HG03520 (cell line): ENCODE data around the gene HOXD10.

Experiments used
- ATAC-seq: cut with Tn5 transposase; IDR thresholded peaks from one replicate; pipeline ENCODE4 v1.9.1; 2021; ENCODE audit warnings: mild to moderate bottlenecking, moderate library complexity; ENCODE audit not compliant: unreplicated experiment

Gene HOXD10

GRCh38 chr2:176121190-176122051, 4.8 kb downstream of the HOXD10 start:
- ATAC-seq = no peak

- no peak for ATAC-seq
Observed at GRCh38 chr2:176122052-176122682, 5.6 kb downstream of the HOXD10 start.

DNA sequence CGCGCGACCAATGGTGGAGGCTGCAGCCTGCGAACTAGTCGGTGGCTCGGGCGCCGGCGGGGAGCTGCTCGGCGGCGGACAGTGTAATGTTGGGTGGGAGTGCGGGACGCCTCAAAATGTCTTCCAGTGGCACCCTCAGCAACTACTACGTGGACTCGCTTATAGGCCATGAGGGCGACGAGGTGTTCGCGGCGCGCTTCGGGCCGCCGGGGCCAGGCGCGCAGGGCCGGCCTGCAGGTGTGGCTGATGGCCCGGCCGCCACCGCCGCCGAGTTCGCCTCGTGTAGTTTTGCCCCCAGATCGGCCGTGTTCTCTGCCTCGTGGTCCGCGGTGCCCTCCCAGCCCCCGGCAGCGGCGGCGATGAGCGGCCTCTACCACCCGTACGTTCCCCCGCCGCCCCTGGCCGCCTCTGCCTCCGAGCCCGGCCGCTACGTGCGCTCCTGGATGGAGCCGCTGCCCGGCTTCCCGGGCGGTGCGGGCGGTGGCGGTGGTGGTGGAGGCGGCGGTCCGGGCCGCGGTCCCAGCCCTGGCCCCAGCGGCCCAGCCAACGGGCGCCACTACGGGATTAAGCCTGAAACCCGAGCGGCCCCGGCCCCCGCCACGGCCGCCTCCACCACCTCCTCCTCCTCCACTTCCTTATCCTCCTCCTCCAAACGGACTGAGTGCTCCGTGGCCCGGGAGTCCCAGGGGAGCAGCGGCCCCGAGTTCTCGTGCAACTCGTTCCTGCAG, 6.3 kb downstream of the HOXD10 start, which contains the start of gene HOXD9:
Gene HOXD9, plus strand, starts transcription at position 37 of the 728 bp plus-strand sequence. Its CDS starts 50 bp downstream, at position 87.
- no peak for ATAC-seq

GRCh38 chr2:176123411-176124109, 7.0 kb downstream of the HOXD10 start:
- ATAC-seq = no peak

DNA sequence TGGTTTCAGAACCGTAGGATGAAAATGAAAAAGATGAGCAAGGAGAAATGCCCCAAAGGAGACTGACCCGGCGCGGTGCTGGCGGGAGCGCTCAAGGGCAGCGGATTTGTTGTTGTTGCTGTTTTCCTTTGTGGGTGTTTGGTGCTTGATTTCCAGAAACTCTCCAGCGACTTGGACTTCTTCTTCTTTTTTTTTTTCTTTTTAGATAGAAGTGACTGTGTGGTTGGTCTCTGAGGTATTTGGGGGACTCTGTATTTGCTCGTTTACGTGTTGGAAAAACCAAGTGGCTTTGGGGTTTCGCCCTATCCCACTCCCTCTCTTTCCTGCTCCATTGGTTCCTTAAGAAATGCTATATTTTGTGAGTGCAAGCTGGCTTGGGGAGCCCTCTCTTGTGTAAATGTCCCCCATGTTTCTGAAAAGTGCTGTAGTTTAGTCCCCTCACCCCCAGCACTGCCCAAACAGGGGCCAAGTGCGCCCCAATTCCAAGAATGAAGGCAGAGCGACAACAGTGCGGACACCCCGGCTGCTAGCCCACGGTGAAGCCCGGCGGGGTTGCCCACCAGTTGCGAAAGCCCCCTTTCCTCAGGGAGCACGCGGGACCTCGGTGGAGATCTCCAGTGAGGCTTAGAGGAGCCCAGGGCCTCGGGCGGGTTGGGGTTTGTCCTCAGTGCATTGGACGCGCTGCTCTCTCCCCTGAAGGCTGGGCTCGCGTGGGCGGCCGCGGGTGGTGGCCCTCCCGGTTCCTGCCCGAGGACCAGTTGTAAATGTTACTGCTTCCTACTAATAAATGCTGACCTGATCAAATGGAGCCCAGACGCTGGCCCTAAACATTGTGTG, 7.8 kb downstream of the HOXD10 start:
- no peak for ATAC-seq

GRCh38 chr2:176124947-176125771, 8.6 kb downstream of the HOXD10 start:
- no peak for ATAC-seq

DNA sequence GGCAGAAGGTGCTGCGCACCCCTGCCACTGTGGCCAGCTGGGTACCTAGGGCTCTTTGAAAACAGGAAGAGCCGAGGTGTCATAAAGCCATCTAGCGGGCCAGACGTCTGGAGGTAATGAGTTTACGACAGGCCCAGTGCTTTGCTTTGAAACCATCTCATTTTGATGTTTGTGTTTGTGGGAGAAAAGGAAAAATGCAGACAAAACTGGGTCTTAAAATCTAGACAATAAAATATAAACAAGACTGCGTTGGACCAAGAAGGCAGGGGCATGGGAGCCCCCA, 9.1 kb downstream of the HOXD10 start:
- ATAC-seq = no peak

- ATAC-seq = no peak
Observed at GRCh38 chr2:176126929-176127773, 10.6 kb downstream of the HOXD10 start.

GRCh38 chr2:176127774-176128072, 11.1 kb downstream of the HOXD10 start:
- ATAC-seq = no peak

- no peak for ATAC-seq
Observed at GRCh38 chr2:176128172-176128981, 11.8 kb downstream of the HOXD10 start.

GRCh38 chr2:176128982-176129796, 12.6 kb downstream of the HOXD10 start, which contains the start of gene HOXD8:
HOXD8 (plus strand) TSS chr2:176129705; CDS start chr2:176130367, 662 bp downstream.
- no peak for ATAC-seq

DNA sequence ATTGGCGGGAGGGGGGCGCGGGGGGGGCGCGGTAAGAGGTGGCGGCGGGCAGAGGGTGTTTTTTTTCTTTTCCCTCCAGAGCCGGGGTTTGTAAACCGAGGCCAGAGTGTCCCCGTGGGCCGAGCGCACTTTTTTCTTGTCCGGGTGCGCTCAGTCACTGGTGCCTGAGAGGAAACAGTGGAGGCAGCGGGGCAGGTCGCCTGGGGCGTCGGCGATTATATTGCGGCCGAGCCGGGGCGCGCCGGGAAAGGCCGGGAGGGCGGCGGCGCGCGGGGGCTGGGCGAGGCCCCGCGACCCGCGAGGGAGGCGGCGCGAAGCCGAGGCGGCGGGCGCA, 13.2 kb downstream of the HOXD10 start:
- no peak for ATAC-seq

DNA sequence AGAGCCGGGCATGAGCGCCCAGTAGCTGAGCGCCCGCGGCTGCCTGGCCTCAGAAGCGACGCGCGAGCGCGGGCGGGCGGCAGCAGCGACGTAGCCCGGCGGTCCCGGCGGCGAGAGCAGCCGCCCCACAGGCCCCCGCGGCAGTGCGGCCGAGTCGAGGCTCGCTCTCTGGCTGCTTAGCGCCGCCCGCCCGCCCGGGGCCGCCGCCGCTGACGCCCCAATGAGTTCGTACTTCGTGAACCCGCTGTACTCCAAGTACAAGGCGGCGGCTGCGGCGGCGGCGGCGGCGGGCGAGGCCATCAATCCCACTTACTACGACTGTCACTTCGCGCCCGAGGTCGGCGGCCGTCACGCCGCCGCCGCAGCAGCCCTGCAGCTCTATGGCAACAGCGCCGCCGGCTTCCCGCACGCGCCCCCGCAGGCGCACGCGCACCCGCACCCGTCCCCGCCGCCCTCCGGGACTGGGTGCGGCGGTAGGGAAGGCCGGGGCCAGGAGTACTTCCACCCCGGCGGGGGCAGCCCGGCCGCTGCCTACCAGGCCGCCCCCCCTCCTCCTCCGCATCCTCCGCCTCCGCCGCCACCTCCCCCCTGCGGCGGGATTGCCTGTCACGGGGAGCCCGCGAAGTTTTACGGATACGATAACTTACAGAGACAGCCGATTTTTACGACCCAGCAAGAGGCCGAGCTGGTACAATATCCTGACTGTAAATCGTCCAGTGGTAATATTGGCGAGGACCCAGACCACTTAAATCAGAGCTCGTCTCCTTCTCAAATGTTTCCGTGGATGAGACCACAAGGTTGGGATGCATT, 13.8 kb downstream of the HOXD10 start:
- no peak for ATAC-seq

DNA sequence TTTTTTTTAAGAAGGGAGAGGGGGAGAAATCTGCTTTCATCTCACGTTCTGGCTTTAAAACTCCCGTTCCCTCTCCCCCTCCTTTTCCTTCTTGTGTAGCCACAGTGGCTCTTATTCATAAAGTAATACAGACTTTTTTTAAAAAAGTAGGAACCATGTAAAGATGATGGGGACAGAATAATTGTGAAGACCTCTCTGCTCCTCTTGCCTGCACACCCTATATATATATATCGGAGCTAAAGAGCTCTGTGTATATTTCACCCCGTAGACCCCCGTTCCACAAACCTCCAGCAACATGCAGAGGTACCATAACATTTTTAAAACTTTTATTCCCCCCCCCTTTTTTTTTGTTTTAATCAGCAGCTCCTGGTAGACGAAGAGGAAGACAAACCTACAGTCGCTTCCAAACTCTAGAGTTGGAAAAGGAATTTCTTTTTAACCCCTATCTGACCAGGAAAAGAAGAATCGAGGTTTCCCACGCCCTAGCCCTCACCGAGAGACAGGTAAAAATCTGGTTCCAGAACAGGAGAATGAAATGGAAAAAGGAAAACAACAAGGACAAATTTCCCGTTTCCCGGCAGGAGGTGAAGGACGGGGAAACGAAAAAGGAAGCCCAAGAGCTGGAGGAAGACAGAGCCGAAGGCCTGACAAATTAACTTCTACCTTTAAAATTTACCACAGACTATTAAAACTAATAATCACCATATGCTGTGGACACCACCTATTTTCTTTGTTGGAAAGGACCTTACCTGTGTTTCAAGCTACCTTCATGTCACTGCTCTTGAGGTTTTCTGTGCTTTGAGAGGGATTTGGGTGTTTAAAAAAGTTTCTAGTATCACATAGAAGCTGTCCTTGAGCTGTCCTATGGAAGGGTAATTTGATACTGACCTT, 14.6 kb downstream of the HOXD10 start:
- ATAC-seq = no peak

GRCh38 chr2:176131848-176132158, 15.2 kb downstream of the HOXD10 start:
- no peak for ATAC-seq
